ENCODE results near the gene RCOR3.

GRCh38 chr1:211336161-211336560 lies 77.0 kb downstream of the RCOR3 start:
- no peak for TF ChIP-seq CTCF (IDR thresholded peaks at IDR 0.05)
- no peak for TF ChIP-seq POLR2A (IDR thresholded peaks at IDR 0.05)

Data from tibial nerve (tissue), 3 donors.